Measurements from ENCODE around the gene PHF1.
"Not testable (repeated sequence)": the region's sequence is repeated elsewhere in the genome, so short reads cannot be mapped to it uniquely, and the experiment has no call there.

Gene PHF1

DNA sequence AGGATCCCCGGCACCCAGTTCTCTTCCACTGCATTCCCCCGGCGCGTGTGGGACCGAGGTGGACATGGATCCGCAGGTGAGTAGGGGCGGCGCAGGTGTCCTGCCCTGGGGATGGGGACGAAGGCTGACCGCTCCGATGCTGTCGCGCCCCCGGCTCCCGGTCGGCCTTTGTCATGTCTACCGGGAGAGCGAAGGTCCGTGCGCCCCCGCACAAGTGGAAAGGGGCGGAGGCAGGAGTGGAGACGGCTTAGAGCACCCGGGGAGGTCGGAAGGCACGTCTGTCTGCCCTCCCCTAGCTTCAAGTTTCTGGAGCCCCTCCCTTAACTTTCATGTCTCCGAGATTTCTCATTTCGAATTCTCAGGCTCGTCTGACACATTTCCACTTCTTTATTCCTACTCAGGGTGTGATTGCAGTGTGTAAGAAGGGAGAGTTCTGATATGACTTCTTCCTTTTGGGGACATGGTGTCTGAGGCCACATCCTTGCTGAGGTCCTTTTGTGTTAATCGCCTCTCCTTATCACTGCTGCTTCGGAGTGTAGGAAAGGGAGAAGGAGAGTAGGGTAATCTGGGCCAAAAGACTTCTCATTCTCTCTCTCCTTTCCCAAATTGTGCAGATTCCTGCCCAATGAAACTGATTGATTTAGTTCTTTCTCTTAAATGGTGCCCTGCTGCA is 18.8 kb upstream of the PHF1 start:
- DNase-seq = no peak

DNA sequence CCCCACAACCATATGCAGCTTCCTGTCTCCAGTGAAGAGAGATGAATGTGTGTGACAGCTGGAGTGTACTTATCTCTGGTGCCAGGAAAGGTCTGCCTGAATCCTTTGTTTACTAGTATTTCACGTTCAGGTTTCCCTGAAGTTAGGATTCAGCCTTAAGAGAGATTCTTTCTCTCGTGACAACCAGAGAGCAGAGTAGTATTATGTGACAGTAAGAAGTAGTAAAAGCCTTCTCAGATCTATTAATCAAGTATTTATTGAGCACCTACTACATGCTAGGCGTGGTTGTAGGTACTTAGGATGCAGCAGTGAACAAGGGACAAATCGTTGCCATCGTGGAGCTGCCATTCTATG is 18.2 kb upstream of the PHF1 start:
- DNase-seq = no peak

GRCh38 chr6:33392979-33393378 is 17.8 kb upstream of the PHF1 start:
- no peak for DNase-seq

- DNase-seq = no peak
Measured at GRCh38 chr6:33397541-33397940, 13.3 kb upstream of the PHF1 start.

GRCh38 chr6:33398601-33399000 is 12.2 kb upstream of the PHF1 start:
- DNase-seq = not testable (repeated sequence)

DNA sequence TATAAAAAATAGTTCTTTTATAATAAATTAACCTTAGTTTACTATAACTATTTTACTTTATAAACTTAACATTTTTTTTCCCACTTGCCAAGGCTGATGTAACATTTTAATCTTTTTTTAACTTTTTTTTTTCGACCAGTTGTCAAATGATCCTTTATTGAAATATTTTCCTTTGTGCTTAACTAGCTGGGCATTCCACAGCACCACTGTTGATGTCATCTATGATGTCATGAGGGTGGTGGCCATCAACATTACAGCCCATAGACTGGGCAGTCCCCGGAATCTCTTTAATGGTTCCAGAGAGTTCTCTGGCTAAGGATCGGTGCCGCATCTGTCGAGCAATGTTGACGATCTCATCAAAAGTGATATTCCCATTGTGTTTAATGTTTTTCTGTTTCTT is 10.9 kb upstream of the PHF1 start:
- not testable (repeated sequence) for DNase-seq

DNA sequence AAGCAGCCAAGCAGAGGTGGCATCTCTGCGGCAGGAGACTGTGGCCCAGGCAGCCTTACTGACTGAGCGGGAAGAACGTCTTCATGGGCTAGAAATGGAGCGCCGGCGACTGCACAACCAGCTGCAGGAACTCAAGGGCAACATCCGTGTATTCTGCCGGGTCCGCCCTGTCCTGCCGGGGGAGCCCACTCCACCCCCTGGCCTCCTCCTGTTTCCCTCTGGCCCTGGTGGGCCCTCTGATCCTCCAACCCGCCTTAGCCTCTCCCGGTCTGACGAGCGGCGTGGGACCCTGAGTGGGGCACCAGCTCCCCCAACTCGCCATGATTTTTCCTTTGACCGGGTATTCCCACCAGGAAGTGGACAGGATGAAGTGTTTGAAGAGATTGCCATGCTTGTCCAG is 5.9 kb upstream of the PHF1 start:
- DNase-seq = no peak

DNA sequence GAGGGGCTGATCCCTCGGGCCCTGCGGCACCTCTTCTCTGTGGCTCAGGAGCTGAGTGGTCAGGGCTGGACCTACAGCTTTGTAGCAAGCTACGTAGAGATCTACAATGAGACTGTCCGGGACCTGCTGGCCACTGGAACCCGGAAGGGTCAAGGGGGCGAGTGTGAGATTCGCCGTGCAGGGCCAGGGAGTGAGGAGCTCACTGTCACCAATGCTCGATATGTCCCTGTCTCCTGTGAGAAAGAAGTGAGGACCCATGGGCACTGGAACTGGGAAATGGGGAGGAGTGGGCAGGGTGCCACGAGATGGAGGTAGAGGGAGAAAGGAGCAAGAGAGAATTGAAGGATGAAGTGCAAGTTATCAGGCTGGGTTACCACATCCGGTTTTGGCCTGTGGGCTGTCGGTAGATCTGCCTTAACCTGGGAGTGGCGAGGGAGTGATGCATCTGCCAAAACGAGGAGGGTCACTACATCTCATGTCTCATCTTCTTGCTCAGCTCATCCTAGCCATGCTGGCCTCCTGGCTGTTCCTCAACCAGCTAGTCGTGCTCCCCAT is 5.4 kb upstream of the PHF1 start:
- DNase-seq = no peak

DNA sequence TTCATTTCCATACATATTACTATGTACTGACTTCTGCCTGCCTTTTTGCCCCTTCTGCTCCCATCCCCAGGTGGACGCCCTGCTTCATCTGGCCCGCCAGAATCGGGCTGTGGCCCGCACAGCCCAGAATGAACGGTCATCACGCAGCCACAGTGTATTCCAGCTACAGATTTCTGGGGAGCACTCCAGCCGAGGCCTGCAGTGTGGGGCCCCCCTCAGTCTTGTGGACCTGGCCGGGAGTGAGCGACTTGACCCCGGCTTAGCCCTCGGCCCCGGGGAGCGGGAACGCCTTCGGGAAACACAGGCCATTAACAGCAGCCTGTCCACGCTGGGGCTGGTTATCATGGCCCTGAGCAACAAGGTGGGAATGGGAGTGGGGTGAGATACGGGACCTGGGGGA is 4.7 kb upstream of the PHF1 start:
- no peak for DNase-seq

DNA sequence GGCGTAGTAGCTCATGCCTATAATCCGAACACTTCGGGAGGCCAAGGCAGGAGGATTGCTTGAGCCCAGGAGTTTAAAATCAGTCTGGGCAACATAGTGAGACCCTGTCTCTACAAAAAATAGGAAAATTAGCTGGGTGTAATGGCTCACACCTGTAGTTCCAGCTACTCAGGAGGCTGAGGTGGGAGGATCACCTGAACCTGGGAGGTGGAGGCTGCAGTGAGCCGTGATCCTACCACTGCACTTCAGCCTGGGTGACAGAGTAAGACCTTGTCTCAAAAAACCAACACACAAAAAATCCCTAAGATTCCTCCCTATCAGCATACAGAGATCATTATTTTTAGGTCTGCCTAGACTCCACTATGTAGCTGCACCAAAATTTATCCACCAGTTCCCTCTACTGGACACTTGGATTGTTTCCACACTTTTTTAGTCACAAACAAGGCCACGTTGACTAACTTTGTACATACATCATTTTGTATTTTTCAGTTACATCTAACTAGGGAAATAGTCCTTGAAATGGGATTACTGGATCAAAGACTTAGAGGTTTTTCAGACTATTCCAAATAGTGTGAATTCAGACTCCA is 3.6 kb upstream of the PHF1 start:
- no peak for DNase-seq

DNA sequence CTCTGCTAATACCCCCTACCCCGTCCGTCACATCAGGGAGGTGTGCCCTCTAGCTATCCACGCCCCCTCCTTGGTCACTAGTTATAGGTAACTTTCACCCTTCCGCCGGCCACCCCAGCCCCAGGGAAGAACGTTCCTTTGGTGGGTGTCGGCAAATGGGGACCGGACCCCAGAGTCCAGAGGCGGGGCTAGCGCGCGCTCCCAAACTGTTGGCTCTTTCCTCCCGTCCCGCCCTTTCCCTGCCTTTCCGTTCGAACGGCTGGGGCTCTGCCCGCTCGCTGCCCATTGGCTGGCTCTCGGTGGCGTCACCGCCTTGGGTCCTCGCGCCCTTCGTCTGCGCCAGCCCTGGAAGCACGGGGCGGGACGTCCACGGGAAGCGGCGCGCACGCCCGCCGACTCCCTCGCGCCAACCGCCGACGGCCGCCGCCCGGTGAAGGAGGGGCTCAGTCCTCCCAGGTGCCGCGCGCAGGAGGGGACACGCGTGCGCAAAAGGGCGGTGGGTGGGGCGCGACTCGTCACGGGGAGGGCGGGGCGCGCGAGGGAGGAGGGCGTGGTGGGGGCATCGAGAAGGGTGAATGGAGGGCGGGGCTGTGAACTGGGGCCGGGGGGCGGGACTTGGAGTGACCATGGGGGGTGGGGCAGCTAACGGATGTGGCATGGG is 634 bp upstream of the PHF1 start:
- peak; percentile 98 for DNase-seq

DNA sequence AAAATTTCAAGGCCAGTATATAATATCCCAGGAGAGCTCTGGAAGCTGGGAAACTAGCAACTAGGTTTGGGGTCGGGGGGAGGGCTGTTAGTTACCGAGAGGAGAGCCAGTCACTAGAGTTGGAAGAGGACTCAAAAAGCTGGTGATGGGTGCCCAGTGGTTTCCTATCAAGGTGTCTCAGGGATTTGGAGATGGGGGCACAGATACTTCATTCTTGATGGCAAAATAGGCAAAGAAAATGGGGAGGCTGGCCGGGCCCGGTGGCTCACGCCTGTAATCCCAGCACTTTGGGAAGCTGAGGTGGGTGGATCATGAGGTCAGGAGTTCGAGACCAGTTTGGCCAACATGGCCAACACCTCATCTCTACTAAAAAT is 805 bp downstream of the PHF1 start:
- no peak for DNase-seq

GRCh38 chr6:33412140-33413009 is 1.6 kb downstream of the PHF1 start:
- no peak for DNase-seq

- no peak for DNase-seq
Measured at GRCh38 chr6:33413241-33414120, 2.7 kb downstream of the PHF1 start.

DNA sequence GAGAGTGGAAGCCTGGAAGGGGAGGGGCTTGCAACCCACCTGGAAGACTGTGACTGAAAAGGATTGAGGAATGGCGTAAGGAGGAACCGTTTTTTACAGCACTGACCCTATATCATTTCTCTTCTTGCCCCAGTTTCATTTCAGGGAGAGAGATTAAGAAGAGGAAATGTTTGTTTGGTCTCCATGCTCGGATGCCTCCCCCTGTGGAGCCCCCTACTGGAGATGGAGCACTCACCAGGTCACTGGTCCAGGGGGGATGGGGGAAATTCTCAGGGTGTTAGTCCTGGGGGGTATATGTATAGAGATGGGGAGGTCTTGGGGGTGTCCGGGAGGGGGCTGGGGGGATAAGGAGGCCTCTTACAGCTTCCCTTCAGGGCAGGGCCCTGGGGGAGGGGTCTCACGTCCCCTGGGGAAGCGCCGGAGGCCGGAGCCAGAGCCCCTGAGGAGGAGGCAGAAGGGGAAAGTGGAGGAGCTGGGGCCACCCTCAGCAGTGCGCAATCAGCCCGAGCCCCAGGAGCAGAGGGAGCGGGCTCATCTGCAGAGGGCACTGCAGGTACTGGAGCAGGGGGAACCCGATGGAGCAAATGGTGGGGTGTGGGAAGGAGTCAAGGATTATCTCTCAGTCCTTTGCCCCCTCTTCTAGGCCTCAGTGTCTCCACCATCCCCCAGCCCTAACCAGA is 3.9 kb downstream of the PHF1 start:
- no peak for DNase-seq

GRCh38 chr6:33415831-33416230 is 5.0 kb downstream of the PHF1 start:
- DNase-seq = no peak

DNA sequence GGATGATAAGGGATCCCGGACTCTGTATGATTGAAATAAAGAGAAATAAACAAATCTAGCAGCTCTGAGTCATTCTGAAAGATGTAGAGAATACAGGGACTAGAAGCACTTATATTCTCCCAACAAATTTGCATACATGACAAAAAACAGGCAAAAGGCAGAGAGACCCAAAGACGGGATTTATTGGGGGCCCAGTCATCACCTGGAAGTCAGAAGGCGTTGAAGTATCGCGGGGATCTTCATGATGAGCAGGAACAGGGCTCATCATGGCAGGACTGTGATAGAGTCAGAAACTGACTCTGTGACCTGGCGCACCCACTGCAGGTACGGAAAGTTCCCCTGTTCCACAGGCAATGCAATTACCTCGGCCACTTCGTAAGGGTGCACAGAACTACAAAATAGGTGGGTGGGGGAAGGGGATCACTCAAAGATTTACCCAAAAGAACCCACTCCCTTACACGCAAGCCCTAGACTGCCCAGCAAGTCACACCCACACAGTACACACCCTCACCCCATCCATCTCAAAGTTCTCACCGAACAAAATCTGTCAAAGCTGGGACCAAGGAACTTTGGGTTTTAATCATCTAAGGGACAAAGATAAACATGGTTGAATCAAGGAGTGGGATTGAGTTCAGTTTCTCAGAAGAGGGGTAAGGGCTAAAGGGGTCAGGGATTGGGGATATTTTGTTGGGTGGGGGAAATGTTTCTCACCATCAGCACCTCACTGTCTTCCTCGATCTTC is 5.7 kb downstream of the PHF1 start:
- DNase-seq = no peak

- no peak for DNase-seq
Measured at GRCh38 chr6:33417128-33417902, 6.5 kb downstream of the PHF1 start.

DNA sequence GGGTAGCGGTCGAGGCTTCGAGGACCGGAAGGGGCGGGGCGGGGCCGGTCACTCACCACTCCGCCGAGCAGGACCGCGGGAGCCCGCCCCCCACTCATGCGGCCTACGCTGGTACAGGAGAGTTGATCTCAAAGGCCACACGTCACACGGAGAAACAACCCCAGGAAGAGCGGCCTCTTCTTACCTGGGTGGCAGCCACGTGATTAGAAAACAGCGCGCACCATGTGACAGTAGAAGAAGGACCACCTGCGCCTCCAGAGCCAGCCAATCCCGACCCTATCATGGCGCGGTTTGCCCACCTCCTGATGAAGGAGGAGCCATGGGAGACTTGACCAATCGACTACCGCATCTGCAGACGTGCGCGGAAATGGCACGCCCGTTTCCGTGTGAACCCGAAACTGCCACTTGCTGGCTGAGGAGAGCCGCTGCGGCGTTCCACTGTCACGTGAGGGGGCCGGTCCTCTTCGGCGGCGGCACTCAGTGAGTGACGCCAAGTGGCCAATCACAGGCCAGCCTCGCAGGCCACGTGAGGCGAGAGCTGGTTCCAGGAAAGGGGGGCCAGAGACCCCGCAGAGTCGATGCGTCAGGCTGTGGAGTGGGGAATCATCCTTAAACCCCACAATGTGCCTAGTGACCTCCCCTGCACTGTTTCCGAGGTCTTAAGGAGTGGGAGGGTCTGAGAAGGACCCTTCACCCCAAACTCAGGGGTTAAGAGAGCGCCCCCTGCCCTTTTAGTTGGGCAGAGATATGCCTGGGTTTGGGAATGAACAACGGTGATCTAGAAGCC is 7.3 kb downstream of the PHF1 start, which contains the start of gene CUTA:
Gene CUTA (minus strand): TSS at position 205 of the 787 bp plus-strand sequence. CDS start 107 bp downstream, at position 98.
- DNase-seq = peak; percentile 99
